B cell (primary cell): Measurements from ENCODE around the gene PTPRT. TPM values are rescaled to one million over a fixed set of nuclear protein-coding genes. Genes with fewer than 3 reads are reported as not detected.

ENCODE experiments used
- ATAC-seq: fragments of 200-7000 bp; cut with Tn5 transposase; one replicate; pipeline ENCODE4 v1.10.0; 2021; ENCODE audit warnings: low read depth, mild to moderate bottlenecking, moderate number of reproducible peaks, moderate library complexity
- CTCF ChIA-PET: fragments of 350-600 bp; sonication (Branson Sonifier 250); formaldehyde crosslinking; loops from one replicate; lab custom pipeline; 2021; ENCODE audit warnings: antibody characterized with exemption, inconsistent platforms; lab: Charles Lee
- POLR2A ChIA-PET: fragments of 350-600 bp; sonication (Branson Sonifier 250); formaldehyde crosslinking; loops from one replicate; lab custom pipeline; 2021; ENCODE audit warnings: antibody characterized with exemption; lab: Charles Lee
- DNase-seq: peaks from one replicate; pipeline ENCODE4 v3.0.0; 2013
- H2AFZ ChIP-seq: 2 replicates; pipeline ENCODE4 v1.6.1; 2012; ENCODE audit warnings: mild to moderate bottlenecking, low read depth, low read length; ENCODE audit not compliant: insufficient read depth, poor library complexity, severe bottlenecking
- H3K27ac ChIP-seq, 2 donors: 1 replicate in 1 of 2; 2 replicates in 1 of 2; pipeline ENCODE4 v1.5.1; 2012 to 2013; ENCODE audit warnings: low read length in 2 of 2, mild to moderate bottlenecking in 2 of 2, moderate library complexity in 1 of 2
- H3K27me3 ChIP-seq, 4 experiments: fragments of 200-600 bp in 1 of 4; sonication (generic) in 1 of 4; replicated peaks in 1 of 4; 1 replicate in 2 of 4; 2 replicates in 2 of 4; pipeline versions ENCODE4 v1.6.1 to v1.7.0; 2013 to 2016; ENCODE audit warnings: low read length in 3 of 4, mild to moderate bottlenecking in 2 of 4, mixed read lengths in 1 of 4, moderate library complexity in 1 of 4; ENCODE audit not compliant: insufficient read depth in 4 of 4, control insufficient read depth in 3 of 4; ENCODE audit errors: control extremely low read depth in 1 of 4
- H3K36me3 ChIP-seq, 2 experiments: replicated peaks in 1 of 2; 1 replicate in 1 of 2; 2 replicates in 1 of 2; pipeline versions ENCODE4 v1.6.1 to v1.7.1; 2013; ENCODE audit warnings: low read length in 1 of 2; ENCODE audit not compliant: insufficient read depth in 2 of 2, control insufficient read depth in 1 of 2; ENCODE audit errors: control extremely low read depth in 1 of 2, extremely low read depth in 1 of 2
- H3K4me1 ChIP-seq, 2 donors: fragments of 200-600 bp in 1 of 2; sonication (generic) in 1 of 2; 1 replicate in 1 of 2; 2 replicates in 1 of 2; pipeline versions ENCODE4 v1.5.1 to v1.6.1; 2013 to 2017; ENCODE audit warnings: low read length in 2 of 2; ENCODE audit not compliant: control insufficient read depth in 2 of 2, insufficient read depth in 2 of 2
- H3K4me2 ChIP-seq: replicated peaks from 2 replicates; pipeline ENCODE3; 2012; ENCODE audit warnings: mild to moderate bottlenecking, low read depth, low read length; ENCODE audit not compliant: poor library complexity, severe bottlenecking
- H3K4me3 ChIP-seq, 5 experiments: fragments of 200-600 bp in 1 of 5; sonication (generic) in 1 of 5; 1 replicate in 3 of 5; 2 replicates in 2 of 5; pipeline versions ENCODE4 v1.5.1 to v1.7.0; 2011 to 2016; ENCODE audit warnings: low read length in 4 of 5, mild to moderate bottlenecking in 4 of 5, low read depth in 2 of 5, control low read depth in 1 of 5, moderate library complexity in 1 of 5; ENCODE audit not compliant: insufficient read depth in 1 of 5; ENCODE audit errors: control extremely low read depth in 1 of 5, extremely low read depth in 1 of 5
- H3K79me2 ChIP-seq: fragments of 200-600 bp; sonication (generic); one replicate; pipeline ENCODE4 v1.6.0; 2016; ENCODE audit warnings: low read length; ENCODE audit not compliant: control insufficient read depth, insufficient read depth
- H3K9ac ChIP-seq: fragments of 200-600 bp; sonication (generic); 2 replicates; pipeline ENCODE4 v1.6.1; 2017; ENCODE audit warnings: mild to moderate bottlenecking, low read length, moderate library complexity
- H3K9me3 ChIP-seq, 3 donors: one replicate each; pipeline versions ENCODE4 v1.6.1 to v1.7.1; 2013; ENCODE audit warnings: low read length in 2 of 3; ENCODE audit not compliant: control insufficient read depth in 2 of 3, insufficient read depth in 1 of 3; ENCODE audit errors: control extremely low read depth in 1 of 3
- H4K20me1 ChIP-seq: 2 replicates; pipeline ENCODE4 v1.6.0; 2012; ENCODE audit warnings: mild to moderate bottlenecking, low read length; ENCODE audit not compliant: insufficient read depth, control insufficient read depth, poor library complexity, severe bottlenecking
- H3K27ac Mint-ChIP-seq: one replicate; pipeline ENCODE4 v1.8.0; 2021; ENCODE audit warnings: mixed read lengths
- H3K27me3 Mint-ChIP-seq: one replicate; pipeline ENCODE4 v1.8.0; 2021; ENCODE audit warnings: mixed read lengths
- H3K4me1 Mint-ChIP-seq: one replicate; pipeline ENCODE4 v1.8.0; 2021; ENCODE audit warnings: mixed read lengths
- H3K4me3 Mint-ChIP-seq: one replicate; pipeline ENCODE4 v1.8.0; 2021; ENCODE audit warnings: mixed read lengths
- H3K9me3 Mint-ChIP-seq: one replicate; pipeline ENCODE4 v1.8.0; 2022; ENCODE audit warnings: mixed read lengths; ENCODE audit not compliant: insufficient read depth
- EZH2 ChIP-seq: IDR thresholded peaks from 2 replicates; pipeline ENCODE4 v1.6.1; 2012; ENCODE audit warnings: borderline replicate concordance, low read depth, mild to moderate bottlenecking, moderate library complexity, low read length; ENCODE audit not compliant: insufficient read depth, poor library complexity, severe bottlenecking
- WGBS: methylation state at CpG from one replicate; pipeline ENCODE4 v1.1.5; 2013; ENCODE audit warnings: missing lambda C conversion rate; ENCODE audit not compliant: insufficient coverage; 5-methylcytosine and 5-hydroxymethylcytosine counted together
- intact Hi-C: fragments of 100-400 bp; cut with micrococcal nuclease; formaldehyde crosslinking; loops from one replicate; pipeline ENCODE4 v1.10.0; 2022
- polyA plus RNA-seq: library from polyadenylated mRNA; depleted of rRNA; stranded (reverse); fragments of >200 nt; gene quantifications from 2 replicates; pipeline ENCODE4 v1.2.3, GENCODE V29; 2012
- total RNA-seq, 2 donors: library from RNA; stranded (reverse); fragments of 120-200 nt in 1 of 2; gene quantifications; 1 replicate in 1 of 2; 2 replicates in 1 of 2; pipeline versions ENCODE4 v1.2.3 to v1.2.4, GENCODE V29; 2013 to 2022
- TF ChIP-seq, protein P1 (sequence below): fragments of 200-600 bp; IDR thresholded peaks from one replicate; pipeline ENCODE4 v1.8.0; 2022; ENCODE audit warnings: antibody characterized with exemption, mild to moderate bottlenecking

PTPRT gene
- total and polyA plus RNA-seq, 2 donors (not counting 1 experiment from before 2014, with no cell fraction given) = not detected

DNA sequence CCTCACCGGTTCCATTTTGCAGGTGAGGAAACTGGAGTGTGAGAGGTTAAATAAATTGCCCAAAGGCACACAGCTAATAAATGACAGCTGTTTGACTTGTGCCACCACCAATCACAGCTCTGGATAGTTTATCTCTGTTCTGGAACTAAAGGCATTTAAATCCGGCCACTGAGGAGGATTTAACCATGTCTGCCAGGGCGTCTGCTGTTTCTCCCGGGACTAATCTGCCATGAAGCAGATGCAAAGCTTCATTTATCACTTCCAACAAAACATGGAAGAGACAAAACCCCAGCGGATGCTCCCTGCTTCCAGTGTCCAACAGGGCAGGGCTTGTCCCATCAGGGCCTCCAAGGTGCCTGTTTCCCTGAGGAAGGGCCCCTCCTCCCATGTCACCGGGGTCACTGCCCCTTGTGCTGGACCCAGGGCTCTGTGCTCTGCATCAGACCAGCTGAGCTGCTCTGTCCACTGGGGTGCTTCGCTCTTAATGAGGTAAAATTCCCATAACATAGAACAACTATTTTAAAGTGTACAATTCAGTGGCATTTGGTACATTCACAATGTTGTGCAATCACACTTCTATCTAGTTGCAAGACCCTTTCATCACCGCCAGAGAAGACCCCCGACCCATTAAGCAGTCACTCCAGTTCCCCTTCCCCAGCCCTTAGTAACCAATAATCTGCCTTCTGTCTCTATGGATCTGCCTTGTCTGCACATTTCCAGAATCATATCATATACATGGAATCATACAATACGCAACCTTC lies 244.3 kb downstream of the PTPRT start:
- Mint-ChIP-seq H3K9me3 (peaks cover 4% of the 10 kb centered on the region), H3K4me3 (no peak overlapping the region), H3K27ac (no peak overlapping the region), H3K4me1 (no peaks in the 10 kb centered on the region), H3K27me3 (no peaks in the 10 kb centered on the region)
- Histone ChIP-seq H3K9ac (no peak overlapping the region), H2AFZ (no peak overlapping the region), H3K27me3 (no peaks in the 10 kb centered on the region), H3K27ac (no peak overlapping the region), H3K4me2 (no peak overlapping the region), H4K20me1 (no peaks in the 10 kb centered on the region), H3K36me3 (no peaks in the 10 kb centered on the region), H3K79me2 (no peaks in the 10 kb centered on the region), H3K4me3 (no peak overlapping the region), H3K4me1 (no peaks in the 10 kb centered on the region), H3K9me3 (peaks cover 0 to 7% (median 4%) of the 10 kb centered on the region in 3 donors)
- no peak for TF ChIP-seq EZH2
- TF ChIP-seq, protein P1, sequence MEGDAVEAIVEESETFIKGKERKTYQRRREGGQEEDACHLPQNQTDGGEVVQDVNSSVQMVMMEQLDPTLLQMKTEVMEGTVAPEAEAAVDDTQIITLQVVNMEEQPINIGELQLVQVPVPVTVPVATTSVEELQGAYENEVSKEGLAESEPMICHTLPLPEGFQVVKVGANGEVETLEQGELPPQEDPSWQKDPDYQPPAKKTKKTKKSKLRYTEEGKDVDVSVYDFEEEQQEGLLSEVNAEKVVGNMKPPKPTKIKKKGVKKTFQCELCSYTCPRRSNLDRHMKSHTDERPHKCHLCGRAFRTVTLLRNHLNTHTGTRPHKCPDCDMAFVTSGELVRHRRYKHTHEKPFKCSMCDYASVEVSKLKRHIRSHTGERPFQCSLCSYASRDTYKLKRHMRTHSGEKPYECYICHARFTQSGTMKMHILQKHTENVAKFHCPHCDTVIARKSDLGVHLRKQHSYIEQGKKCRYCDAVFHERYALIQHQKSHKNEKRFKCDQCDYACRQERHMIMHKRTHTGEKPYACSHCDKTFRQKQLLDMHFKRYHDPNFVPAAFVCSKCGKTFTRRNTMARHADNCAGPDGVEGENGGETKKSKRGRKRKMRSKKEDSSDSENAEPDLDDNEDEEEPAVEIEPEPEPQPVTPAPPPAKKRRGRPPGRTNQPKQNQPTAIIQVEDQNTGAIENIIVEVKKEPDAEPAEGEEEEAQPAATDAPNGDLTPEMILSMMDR = no peak
- intact Hi-C loops = no loop called here
- POLR2A ChIA-PET = no interaction called here
- 70% methylated on average over 5 of the region's 10 CpGs for WGBS
- ATAC-seq (no peak), DNase-seq (no peak)
- CTCF ChIA-PET = no interaction called here

- H3K4me2 ChIP-seq = no peak overlapping the region
- H3K27me3 Mint-ChIP-seq = no peaks in the 10 kb centered on the region
- ChIA-PET POLR2A (no interaction called here), CTCF (no interaction called here)
- H3K9ac ChIP-seq = no peak overlapping the region
- no peak for ATAC-seq
- H3K36me3 ChIP-seq = no peaks in the 10 kb centered on the region
- no peaks in the 10 kb centered on the region for H3K4me1 Mint-ChIP-seq
- no peaks in the 10 kb centered on the region for H3K4me1 ChIP-seq
- H3K4me3 Mint-ChIP-seq = no peak overlapping the region
- no peaks in the 10 kb centered on the region for H3K9me3 Mint-ChIP-seq
- no peak overlapping the region for H3K27ac ChIP-seq
- TF ChIP-seq EZH2 = no peak
- TF ChIP-seq, protein P1 = no peak
- H3K4me3 ChIP-seq = no peak overlapping the region
- intact Hi-C loops = no loop called here
- H4K20me1 ChIP-seq = no peaks in the 10 kb centered on the region
- no peak overlapping the region for H2AFZ ChIP-seq
- H3K27me3 ChIP-seq = no peaks in the 10 kb centered on the region
- no peak overlapping the region for H3K27ac Mint-ChIP-seq
- no peak for DNase-seq
- H3K79me2 ChIP-seq = no peaks in the 10 kb centered on the region
- no CpG with 5 or more reads among the region's 2 CpGs for WGBS
- peaks cover 0 to 7% (median 0%) of the 10 kb centered on the region in 3 donors for H3K9me3 ChIP-seq
Observed at GRCh38 chr20:42941629-42942028, 248.1 kb downstream of the PTPRT start.
